Daoy (cell line): ENCODE results near the gene FBP1. TPM values are rescaled to one million over a fixed set of nuclear protein-coding genes. Genes with fewer than 3 reads are reported as not detected.
A peak's percentile ranks its signal among the peaks of the same experiment; 100 is the strongest.

Source experiments
- DNase-seq: peaks from one replicate; pipeline ENCODE4 v3.0.0-alpha.2; 2015; ENCODE audit warnings: low read depth
- total RNA-seq: library from RNA; depleted of rRNA; stranded (reverse); fragments of >200 nt; shearing (Covaris generic); gene quantifications from 2 replicates; pipeline ENCODE4 v1.2.3, GENCODE V29; 2014

Gene FBP1
- total RNA-seq, 1 experiment from 2014 or later: not detected

GRCh38 chr9:94656200-94656599 lies 16.9 kb upstream of the FBP1 start:
- no peak for DNase-seq

- DNase-seq: no peak
Observed at GRCh38 chr9:94655739-94656138, 16.4 kb upstream of the FBP1 start.

DNA sequence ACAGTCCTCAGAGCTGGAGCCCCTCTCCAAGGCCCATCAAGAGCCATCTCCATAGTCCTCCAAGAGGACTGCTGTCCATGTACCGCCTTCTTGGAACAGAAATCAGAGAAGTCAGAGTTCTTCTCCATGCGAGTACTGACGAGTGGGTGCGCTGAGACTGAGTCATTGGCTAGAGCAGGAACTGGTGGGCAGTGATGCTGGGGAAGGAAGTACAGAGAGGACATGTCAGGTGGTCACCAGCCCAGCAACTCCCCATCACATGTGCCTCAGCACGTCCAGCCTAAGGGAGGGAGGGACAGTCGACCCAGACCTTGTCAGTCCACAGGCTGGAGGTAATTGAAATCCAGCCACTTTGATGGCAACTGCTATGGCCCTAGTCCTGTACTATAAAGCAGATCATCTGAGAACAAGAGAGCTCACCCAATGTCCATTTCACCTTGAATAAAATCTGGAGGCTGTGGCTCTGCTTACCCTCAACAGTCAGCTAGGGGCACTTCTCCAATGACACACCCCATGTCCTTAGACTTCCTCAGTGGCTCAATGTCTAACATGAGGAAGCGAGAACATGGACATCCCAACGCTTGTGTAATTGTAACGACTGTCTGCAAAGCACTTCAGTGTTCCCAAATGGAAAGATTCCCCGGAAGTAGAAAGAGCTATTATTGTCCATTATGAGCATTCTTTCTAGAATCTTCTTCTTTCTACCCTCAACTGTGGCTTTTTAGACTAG lies 15.0 kb upstream of the FBP1 start:
- DNase-seq: no peak

DNA sequence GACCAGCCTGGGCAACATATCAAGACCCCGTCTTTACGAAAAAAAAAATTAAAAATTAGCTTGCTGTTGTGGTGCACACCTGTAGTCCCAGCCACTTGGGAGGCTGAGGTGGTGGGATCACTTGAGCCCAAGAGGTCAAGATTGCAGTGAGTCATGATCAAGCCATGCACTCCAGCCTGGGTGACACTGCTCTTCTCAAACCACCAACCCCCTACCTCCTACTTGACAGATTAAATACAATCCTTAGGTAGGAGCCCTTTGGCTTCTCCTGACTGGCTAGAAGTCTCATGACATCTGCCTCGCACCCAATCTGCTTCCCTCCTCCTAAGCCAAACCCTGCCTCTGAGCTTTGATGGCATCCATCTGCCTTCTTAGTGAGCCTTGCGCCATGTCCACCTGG lies 11.6 kb upstream of the FBP1 start:
- no peak for DNase-seq

GRCh38 chr9:94649100-94649819 lies 9.9 kb upstream of the FBP1 start:
- peak; percentile 63 for DNase-seq

- peak; percentile 19 for DNase-seq
Observed at GRCh38 chr9:94648185-94648584, 8.9 kb upstream of the FBP1 start.

DNA sequence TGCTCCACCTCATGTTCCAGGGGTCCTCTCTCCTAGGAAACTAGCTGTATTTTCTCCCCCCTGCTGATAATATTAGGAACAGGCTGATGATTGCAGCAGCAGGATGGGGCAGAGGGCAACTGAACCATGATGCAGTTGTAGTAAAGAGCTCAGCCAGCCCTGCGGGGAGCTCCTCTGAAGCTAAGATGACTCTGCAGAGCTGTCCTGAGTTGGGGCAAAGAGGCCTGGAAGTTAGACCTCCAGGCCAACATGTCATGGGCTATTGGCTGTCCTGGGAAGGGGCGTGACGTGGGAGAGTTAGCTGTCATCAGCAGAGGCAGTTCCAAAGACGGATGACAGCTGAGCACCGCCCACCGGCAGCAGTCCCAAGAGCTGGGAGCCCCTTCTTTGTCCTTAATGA lies 6.6 kb upstream of the FBP1 start:
- DNase-seq: no peak

DNA sequence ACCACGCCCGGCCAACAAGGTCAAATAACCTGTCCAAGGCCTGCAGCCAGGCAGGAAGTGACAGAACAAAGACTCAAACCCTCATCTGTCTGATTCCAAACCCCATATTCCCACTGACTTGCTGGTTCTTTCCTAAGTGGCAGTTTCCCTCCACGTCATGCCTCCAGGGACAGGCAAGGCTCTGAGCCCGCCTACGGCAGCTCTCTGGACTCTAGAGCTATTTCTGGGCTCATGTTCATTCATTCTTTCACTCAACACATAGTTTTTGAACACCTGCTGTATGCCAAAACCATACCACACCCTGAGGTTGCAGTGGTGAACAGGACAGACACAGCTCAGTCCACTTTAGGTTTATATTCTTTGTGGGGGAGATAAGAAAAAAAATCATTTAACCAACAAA lies 5.2 kb upstream of the FBP1 start:
- peak; percentile 21 for DNase-seq

- DNase-seq: no peak
Observed at GRCh38 chr9:94643741-94644140, 4.4 kb upstream of the FBP1 start.

DNA sequence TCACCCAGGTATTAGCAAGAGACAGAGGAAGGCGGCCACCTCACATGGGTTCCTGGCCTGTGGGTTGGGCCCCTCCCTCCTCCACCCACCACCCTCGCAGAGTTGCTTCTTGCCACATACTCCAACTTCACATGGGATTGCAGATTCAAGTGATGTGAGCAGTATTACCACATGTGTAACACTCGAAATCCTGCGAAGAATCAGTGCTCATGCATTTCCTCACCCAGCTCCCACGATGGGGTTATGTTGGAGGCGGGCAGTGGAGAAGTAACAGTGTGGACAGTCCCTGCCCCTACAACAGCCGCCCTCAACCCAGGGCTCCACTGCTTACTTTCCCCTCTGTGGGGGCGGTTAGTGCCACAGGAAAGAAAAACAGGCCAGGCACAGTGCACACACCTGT lies 3.9 kb upstream of the FBP1 start:
- no peak for DNase-seq

DNA sequence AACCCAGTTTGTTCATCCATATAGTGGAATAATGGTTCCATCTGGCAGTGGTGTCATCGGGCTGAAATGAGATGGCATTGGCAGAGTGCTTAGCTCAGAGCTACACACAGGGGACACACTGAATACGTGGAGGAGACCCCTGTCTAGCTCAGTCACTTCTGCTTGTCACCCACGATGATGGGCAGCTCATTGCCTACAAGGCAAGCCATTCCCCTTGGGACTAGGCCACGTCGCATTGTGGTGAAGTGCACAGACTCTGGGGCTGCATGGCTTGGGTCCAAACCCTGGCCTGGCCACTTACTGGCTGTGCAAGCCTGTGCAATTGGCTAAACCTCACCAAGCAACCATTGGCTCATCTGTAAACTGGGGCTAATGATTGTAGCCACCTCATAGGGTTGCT lies 3.2 kb upstream of the FBP1 start:
- DNase-seq: peak; percentile 25

DNA sequence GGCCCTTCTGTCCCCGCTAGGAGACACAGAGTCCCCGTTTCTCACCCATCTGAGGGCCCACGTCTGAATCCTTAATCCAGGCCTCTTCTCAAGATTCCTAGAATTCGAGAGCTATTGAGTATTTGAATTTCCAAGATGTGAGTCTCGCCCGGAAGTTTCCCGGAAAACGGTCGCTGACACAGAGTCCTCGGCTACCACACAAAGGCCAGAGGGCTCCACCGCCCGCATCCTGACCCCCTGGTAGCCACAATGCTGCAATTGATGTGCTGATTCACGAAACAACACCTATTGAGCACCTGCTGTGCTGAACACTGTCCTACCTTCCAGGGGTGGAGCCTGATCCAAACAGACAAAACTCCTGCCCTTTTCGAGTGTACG lies 670 bp upstream of the FBP1 start:
- no peak for DNase-seq

- no peak for DNase-seq
Observed at GRCh38 chr9:94638335-94639060, 820 bp downstream of the FBP1 start.

GRCh38 chr9:94632737-94633136 lies 6.6 kb downstream of the FBP1 start:
- DNase-seq: no peak

DNA sequence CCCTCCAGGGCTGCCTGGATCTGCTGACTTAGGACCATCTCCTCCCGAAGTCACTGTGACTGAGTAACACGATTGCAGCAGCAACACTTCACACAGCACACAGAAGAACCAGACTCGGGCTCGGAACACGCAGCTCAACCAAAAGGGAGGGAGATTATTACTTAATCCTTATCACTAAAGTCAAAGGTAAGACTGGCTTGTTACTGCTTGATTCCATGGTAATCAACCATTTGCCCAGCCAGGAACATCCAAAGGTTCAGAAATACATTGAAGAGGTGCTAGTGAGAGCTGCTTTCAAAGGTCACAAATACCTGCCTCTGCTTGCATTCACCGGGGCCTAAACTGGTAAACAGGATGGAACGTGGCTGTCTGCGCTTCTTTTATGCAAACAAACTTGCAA lies 7.7 kb downstream of the FBP1 start:
- no peak for DNase-seq

- no peak for DNase-seq
Observed at GRCh38 chr9:94630833-94631232, 8.5 kb downstream of the FBP1 start.

GRCh38 chr9:94630281-94630680 lies 9.0 kb downstream of the FBP1 start:
- DNase-seq: no peak

- no peak for DNase-seq
Observed at GRCh38 chr9:94627287-94627686, 12.0 kb downstream of the FBP1 start.

DNA sequence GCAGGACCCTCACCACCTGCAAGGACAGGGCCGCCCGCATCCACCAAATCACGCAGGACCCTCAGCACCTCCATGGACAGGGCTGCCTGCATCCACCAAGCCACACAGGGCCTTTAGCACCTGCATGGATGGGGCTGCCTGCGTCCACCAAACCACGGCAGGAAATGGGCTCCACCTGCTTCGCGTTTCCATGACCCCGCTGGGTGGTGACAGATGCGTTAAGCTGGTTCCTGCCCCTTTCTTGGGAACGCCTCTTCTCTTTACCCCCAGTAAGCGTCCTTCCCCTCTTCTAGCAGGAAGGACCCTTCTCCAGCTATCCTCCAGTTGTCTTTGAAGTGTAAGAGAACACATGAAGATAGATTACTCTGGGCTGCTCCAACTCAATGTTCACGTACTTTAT lies 13.5 kb downstream of the FBP1 start:
- no peak for DNase-seq

- no peak for DNase-seq
Observed at GRCh38 chr9:94624629-94625028, 14.7 kb downstream of the FBP1 start.

GRCh38 chr9:94623253-94623652 lies 16.1 kb downstream of the FBP1 start:
- DNase-seq: peak; percentile 75

GRCh38 chr9:94622087-94622800 lies 17.1 kb downstream of the FBP1 start:
- no peak for DNase-seq
